Stimulated activated CD4-positive, alpha-beta T cell treated with anti-CD3 and anti-CD28 coated beads, Interleukin-4, amount 100 ng/mL, for 4 hours (primary cell): ENCODE measurements around the gene PCTP.
A peak's percentile ranks its signal among the peaks of the same experiment; 100 is the strongest.

ENCODE experiments used
- DNase-seq, 2 experiments: peaks; one replicate each; pipeline ENCODE4 v3.0.0-alpha.2; 2020

PCTP gene

GRCh38 chr17:55750750-55751657, at the start of gene PCTP:
TSS of gene PCTP (plus strand) at chr17:55751051. CDS start at chr17:55751104, 53 bp downstream.
- peak; percentile 79 to 80 for DNase-seq

- no peak for DNase-seq
Observed at GRCh38 chr17:55702150-55702549, 48.7 kb upstream of the PCTP start.

GRCh38 chr17:55704401-55704800, 46.5 kb upstream of the PCTP start:
- no peak for DNase-seq

DNA sequence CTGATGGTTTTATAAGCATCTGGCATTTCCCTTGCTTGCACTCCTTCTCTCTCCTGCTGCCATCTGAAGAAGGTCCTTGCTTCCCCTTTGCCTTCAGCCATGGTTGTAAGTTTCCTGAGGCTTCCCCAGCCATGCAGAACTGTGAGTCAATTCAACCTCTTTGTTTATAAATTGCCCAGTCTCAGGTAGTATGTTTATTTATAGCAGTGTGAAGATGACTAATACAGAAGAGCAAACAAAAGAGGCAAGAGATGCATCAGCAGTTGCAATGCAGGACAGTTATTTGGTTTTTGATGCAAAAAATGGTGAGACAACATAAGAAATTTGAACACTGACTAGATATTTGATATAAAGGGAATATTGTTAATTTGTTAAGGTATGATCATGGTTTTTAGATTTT, 45.0 kb upstream of the PCTP start:
- DNase-seq: no peak

DNA sequence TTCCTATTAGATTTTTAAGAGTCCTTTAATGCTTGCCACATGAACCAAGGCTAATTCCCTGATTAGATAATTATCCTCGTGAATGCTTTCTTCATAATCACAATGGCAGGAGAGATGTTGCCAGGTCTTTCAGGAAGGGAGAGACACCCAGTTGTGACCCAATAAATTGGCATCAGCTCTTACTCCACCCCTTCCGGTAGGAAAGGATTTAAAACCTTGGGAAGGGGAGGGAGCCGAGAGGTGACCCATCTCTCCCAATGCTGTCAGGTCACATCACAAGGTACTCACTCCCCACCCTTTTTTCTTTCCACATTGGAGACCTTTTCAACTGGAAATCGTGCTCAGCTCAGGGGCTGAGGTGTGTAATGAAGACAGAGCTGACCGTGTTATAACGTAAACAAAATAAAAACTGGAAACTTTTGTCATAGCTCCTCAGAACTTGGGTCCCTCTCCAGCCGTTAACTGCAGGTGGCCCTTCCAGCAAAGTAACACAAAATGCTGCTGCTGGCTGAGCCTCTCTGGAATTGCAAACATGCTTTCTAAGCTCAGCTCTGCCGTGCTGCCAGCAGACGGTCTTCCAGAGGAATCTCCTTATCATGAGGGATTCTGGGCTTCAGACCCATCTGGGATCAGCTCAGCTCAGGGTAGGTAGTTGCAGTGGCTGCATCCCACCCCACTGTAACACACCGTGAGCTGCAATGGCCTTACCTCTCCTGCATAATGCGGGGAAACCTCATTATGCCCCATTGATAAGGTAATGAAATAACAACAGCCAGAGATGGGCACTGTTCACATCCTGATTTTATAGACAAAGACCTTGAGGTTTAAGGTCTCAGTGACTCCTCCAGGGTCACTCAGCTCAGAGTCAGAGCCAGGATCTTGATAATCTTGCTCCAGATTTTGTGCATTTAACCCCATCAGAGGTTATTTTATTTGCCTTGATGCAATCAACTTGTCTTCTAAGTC, 43.8 kb upstream of the PCTP start:
- DNase-seq: no peak

- DNase-seq: no peak
Observed at GRCh38 chr17:55708175-55708974, 42.5 kb upstream of the PCTP start.

DNA sequence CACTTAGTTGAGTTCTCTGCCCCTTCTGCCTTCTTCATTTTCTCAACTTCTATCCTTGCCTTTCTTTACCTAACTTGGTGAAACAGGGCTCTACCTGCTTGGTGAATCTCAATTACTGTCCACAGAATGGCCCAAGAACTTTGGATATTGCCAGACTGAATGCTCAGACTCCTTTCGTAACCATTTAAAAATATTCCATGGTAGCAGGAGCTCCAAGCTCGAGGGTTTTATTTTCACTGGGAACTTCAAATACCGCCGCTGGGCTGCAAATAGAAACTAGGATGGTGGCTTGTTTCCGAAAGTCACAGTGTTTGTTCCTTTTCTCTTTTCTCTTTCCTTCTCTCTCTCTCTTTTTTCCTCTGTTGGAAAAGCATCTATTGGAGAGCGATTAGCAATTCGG, 41.4 kb upstream of the PCTP start:
- no peak for DNase-seq

DNA sequence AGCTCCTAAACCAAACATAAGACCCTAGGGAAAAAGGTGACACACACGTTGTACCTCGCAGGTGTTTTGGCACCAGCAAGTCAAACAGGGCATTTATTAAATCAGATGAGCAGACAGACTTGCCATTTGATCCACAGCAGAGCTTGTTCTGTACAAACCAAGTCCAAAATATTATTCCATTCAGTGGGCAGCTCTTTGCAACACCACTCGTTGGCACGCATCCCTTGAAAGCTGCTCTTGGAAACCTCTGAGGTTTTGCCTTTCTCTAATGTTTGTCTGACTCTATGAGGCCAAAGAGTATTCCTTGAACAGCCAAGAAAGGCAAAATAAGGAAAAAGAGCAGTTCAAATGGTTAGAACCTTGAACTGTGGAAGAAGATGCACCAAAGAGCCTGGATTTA, 40.9 kb upstream of the PCTP start:
- DNase-seq: no peak

DNA sequence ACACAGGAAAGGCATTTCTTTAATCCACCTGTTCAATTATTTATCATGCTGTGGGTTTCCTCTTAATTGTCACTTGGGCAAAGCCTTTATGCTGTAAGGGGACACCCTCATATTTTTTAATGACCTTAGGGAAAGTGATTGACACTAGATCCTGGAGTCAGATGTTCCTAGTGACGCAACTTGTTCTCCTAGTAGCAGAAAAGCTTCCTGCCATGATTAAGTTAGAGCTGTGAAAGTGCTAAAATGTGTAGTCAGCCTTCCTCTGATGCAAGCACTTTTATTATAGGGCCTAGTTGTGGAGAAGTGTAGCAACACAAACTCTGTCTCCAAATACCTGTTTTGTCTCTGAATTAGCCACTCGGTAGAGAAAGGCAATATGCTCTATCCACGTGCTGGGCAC, 40.4 kb upstream of the PCTP start:
- no peak for DNase-seq

DNA sequence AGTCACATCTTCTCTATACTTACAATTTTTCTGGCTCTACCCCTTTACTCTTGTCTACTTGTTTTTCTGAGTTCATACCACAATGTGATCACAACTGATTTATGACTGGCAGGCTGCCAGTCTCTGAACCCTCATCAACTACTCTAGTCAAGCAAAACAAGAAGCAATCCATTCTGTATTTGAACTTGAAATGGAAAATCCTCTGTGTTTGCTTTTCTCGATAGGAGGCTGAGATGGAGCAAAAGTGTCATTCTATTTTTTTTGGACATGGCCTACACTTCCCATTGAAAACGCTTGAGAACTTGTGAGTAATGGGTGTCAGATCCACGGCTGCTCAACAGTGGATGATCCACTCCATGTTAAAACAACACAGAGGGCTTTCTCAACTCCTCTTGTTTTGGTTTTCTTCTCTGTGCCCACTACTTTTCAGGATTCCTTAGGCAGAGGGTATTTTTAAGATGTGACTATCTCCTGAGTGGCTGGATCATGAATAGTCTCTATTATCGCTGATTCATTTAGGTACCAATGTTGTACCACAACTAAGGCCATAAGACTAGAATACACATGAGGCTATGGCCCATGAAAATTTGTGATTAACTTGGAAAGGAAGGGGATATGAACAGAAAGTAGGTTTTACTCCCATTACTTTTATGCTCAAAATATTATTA, 39.9 kb upstream of the PCTP start:
- no peak for DNase-seq

- no peak for DNase-seq
Observed at GRCh38 chr17:55717432-55717831, 33.4 kb upstream of the PCTP start.

GRCh38 chr17:55717898-55718735, 32.7 kb upstream of the PCTP start:
- peak; percentile 35 to 59 for DNase-seq

DNA sequence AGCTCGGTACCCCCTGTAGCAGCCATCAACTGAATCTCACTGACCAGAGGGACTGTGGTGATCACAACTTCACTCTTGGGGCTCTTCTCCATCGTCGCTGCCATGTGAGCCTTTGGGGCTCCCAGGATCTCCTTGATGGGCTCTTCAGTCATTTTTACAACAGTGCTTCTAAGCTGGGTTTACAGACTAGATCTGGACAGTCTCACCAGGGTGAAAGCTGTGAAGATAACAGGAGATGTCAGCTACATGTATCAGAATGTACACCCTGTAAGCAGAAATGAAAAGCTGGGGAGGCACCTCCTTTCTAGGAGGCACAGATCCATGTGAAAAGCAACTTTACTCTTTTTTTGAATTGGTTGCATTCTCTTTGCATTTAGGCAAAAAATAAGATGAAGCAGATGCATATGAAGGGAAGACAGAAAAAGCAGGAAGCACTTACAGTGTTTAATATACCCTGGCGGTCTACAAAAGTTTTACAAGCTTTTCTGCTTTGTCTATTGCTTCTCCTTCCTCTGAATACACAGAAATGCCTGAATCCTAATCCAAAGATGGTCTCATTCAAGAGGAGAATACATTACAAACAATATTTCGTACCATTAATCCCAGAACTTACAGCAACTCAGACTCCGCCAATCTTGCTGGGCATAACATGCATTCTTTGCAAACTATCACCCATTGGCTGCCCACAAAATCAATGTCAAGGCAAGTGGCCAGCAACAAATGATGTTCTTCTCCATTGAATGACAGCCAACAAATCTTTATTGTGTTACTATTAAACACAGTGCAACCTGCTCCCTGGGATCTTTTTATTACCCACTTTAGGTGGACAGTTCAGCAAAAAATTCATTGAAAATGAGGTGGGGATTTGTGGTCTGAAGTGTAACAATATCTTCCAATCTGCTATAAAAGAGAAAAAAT, 29.7 kb upstream of the PCTP start:
- DNase-seq: no peak

- DNase-seq: no peak
Observed at GRCh38 chr17:55722016-55722736, 28.7 kb upstream of the PCTP start.

GRCh38 chr17:55722742-55723487, 27.9 kb upstream of the PCTP start, which contains the start of gene TMEM100:
TSS of gene TMEM100 (minus strand) at chr17:55722864. CDS start at chr17:55721070, 1,794 bp downstream.
- DNase-seq: no peak

- DNase-seq: no peak
Observed at GRCh38 chr17:55723488-55723848, 27.4 kb upstream of the PCTP start.

DNA sequence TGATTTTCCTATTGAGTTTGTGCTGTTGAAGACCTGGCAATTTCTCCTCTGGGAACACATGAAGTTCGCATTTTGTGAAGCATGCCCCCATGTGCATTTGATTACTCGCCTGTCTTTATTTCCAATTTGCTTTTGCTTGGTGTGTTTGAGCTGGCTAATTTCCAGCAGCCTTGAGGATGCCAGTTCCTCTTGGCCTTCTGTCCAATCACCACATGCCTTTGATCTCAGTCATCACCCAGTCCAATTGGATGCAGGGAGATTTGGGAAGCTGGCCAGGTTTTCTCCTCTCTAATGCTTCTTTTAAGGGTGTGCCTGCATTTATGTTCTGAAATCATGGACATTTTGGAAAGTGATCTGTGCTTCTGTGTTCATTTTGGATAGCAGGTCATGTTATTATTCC, 24.4 kb upstream of the PCTP start:
- no peak for DNase-seq

DNA sequence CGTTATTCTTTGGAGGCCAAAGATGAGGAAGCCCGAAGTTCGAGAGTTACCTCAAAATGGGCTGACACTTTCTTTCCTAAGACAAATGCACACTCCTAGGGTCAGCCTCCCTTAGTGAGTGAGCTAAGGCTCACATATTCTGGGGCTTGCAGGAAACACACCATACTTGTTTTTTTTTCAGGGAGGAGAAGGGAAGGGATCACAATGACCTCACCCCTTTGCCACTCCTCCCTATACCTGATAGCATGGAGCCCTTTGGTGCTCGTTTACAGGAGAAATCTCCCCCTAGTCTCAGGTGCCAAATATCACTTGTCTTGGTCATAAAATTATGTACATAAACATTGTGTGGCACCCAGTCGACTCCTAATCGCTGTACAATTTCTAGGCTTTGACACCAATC, 23.6 kb upstream of the PCTP start:
- no peak for DNase-seq

DNA sequence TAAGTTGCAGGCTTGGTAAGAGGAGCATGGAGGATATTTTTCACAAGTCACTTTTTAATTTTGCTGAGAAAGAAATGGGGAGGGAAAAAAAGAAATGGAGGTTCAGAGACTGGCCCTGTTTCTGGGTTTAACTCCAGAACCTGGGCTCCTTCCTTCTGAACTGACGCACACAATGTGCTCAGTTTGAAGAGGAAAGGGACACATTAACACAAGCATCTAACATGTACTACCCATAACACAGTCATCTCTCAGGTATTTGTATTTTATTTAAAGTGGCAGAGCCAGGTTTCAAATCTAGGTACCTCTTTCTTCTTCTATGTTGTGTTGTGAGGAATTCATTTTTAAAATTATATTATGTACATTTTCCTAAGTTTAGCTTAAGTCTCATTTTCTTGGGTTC, 22.9 kb upstream of the PCTP start:
- DNase-seq: no peak
